ENCODE data around the gene TNFRSF1A. TPM values are rescaled to one million over a fixed set of nuclear protein-coding genes. Genes with fewer than 3 reads are reported as not detected.

Gene TNFRSF1A
- total RNA-seq, 1 donor from 2014 or later = 159 TPM

- DNase-seq (ENCODE audit: low read depth) = no peak
Measured at GRCh38 chr12:6336889-6337853, 4.7 kb downstream of the TNFRSF1A start.

GRCh38 chr12:6336079-6336888 lies 5.6 kb downstream of the TNFRSF1A start:
- peak; percentile 99 for DNase-seq (ENCODE audit: low read depth)

GRCh38 chr12:6335451-6336078 lies 6.3 kb downstream of the TNFRSF1A start:
- peak; percentile 79 for DNase-seq (ENCODE audit: low read depth)

- DNase-seq (ENCODE audit: low read depth) = no peak
Measured at GRCh38 chr12:6334940-6335450, 6.9 kb downstream of the TNFRSF1A start.

GRCh38 chr12:6334359-6334758 lies 7.5 kb downstream of the TNFRSF1A start:
- no peak for DNase-seq (ENCODE audit: low read depth)

- DNase-seq (ENCODE audit: low read depth) = no peak
Measured at GRCh38 chr12:6333566-6333965, 8.3 kb downstream of the TNFRSF1A start.

GRCh38 chr12:6333029-6333428 lies 8.8 kb downstream of the TNFRSF1A start:
- DNase-seq (ENCODE audit: low read depth) = no peak

- DNase-seq (ENCODE audit: low read depth) = no peak
Measured at GRCh38 chr12:6332459-6332858, 9.4 kb downstream of the TNFRSF1A start.

GRCh38 chr12:6330999-6331714 lies 10.7 kb downstream of the TNFRSF1A start:
- DNase-seq (ENCODE audit: low read depth) = no peak

- DNase-seq (ENCODE audit: low read depth) = no peak
Measured at GRCh38 chr12:6330192-6330591, 11.7 kb downstream of the TNFRSF1A start.

GRCh38 chr12:6329703-6330064 lies 12.2 kb downstream of the TNFRSF1A start:
- no peak for DNase-seq (ENCODE audit: low read depth)

- no peak for DNase-seq (ENCODE audit: low read depth)
Measured at GRCh38 chr12:6328945-6329702, 12.8 kb downstream of the TNFRSF1A start.

GRCh38 chr12:6328045-6328779 lies 13.7 kb downstream of the TNFRSF1A start:
- DNase-seq (ENCODE audit: low read depth) = no peak

- DNase-seq (ENCODE audit: low read depth) = no peak
Measured at GRCh38 chr12:6327229-6328041, 14.4 kb downstream of the TNFRSF1A start.

GRCh38 chr12:6326316-6327228 lies 15.3 kb downstream of the TNFRSF1A start:
- DNase-seq (ENCODE audit: low read depth) = no peak

- no peak for DNase-seq (ENCODE audit: low read depth)
Measured at GRCh38 chr12:6324936-6325750, 16.7 kb downstream of the TNFRSF1A start.
